Left lung (tissue), 10 donors: Measurements from ENCODE around the gene COL6A3. TPM values are rescaled to one million over a fixed set of nuclear protein-coding genes. Genes with fewer than 3 reads are reported as not detected.

Source experiments
- ATAC-seq: fragments of 200-7000 bp; cut with Tn5 transposase; one replicate; pipeline ENCODE4 v1.9.1; 2020; ENCODE audit warnings: moderate library complexity
- DNase-seq, 4 donors: peaks; one replicate each; pipeline ENCODE4 v3.0.0-alpha.2; 2013 to 2020
- H3K27ac ChIP-seq, 2 donors: fragments of 200-600 bp; sonication (generic) in 1 of 2; one replicate each; pipeline versions ENCODE4 v1.5.0 to v1.8.0; 2020 to 2021
- H3K27me3 ChIP-seq, 2 donors: fragments of 200-600 bp; sonication (generic) in 1 of 2; one replicate each; pipeline versions ENCODE4 v1.5.0 to v1.8.0; 2020 to 2021
- H3K36me3 ChIP-seq, 2 donors: fragments of 200-600 bp; sonication (generic) in 1 of 2; one replicate each; pipeline versions ENCODE4 v1.5.0 to v1.8.0; 2020 to 2021
- H3K4me1 ChIP-seq, 2 donors: fragments of 200-600 bp; one replicate each; pipeline ENCODE4 v1.8.0; 2021
- H3K4me3 ChIP-seq, 2 donors: fragments of 200-600 bp; sonication (generic) in 1 of 2; one replicate each; pipeline versions ENCODE4 v1.5.0 to v1.8.0; 2020 to 2021; ENCODE audit warnings: mild to moderate bottlenecking in 1 of 2
- H3K9me3 ChIP-seq, 2 donors: fragments of 200-600 bp; sonication (generic) in 1 of 2; one replicate each; pipeline versions ENCODE4 v1.5.0 to v1.8.0; 2020 to 2021
- intact Hi-C, 2 donors: fragments of 100-400 bp; cut with DNase I; formaldehyde crosslinking; loops; one replicate each; pipeline versions ENCODE4 v1.11.2 to v1.14.2; 2022
- polyA plus RNA-seq, 6 donors: library from polyadenylated mRNA; unstranded; fragments of 120-200 nt; gene quantifications; one replicate each; pipeline ENCODE4 v1.2.1, GENCODE V29; 2013; ENCODE audit not compliant: insufficient read length in 6 of 6
- total RNA-seq, 2 donors: library from RNA; stranded (reverse); fragmentation: NEBNext Ultra II Directional; extraction: Animal tissue kit (Norgen Biotek cat#: 25700); gene quantifications; one replicate each; pipeline ENCODE4 v1.2.1, GENCODE V29; 2021
- TF ChIP-seq, protein P1 (sequence below), 2 donors: fragments of 200-600 bp; sonication (generic) in 1 of 2; IDR thresholded peaks; one replicate each; pipeline versions ENCODE4 v1.5.0 to v1.8.0; 2021; ENCODE audit warnings: antibody characterized with exemption in 2 of 2
- donor health status: DM: no; HTN: yes; CAD: no.
- donor health status: DM: no; HTN: no; CAD: no.

COL6A3 gene
- total and polyA plus RNA-seq, 8 donors = 598 to 868 (median 760) TPM

GRCh38 chr2:237458519-237458918 is 44.6 kb upstream of the COL6A3 start:
- Histone ChIP-seq H3K27me3 (peaks cover 0 to 9% of the 10 kb centered on the region in 2 donors), H3K9me3 (no peaks in the 10 kb centered on the region), H3K4me1 (no peaks in the 10 kb centered on the region), H3K4me3 (no peak overlapping the region), H3K36me3 (no peaks in the 10 kb centered on the region), H3K27ac (no peak overlapping the region)
- TF ChIP-seq, protein P1, sequence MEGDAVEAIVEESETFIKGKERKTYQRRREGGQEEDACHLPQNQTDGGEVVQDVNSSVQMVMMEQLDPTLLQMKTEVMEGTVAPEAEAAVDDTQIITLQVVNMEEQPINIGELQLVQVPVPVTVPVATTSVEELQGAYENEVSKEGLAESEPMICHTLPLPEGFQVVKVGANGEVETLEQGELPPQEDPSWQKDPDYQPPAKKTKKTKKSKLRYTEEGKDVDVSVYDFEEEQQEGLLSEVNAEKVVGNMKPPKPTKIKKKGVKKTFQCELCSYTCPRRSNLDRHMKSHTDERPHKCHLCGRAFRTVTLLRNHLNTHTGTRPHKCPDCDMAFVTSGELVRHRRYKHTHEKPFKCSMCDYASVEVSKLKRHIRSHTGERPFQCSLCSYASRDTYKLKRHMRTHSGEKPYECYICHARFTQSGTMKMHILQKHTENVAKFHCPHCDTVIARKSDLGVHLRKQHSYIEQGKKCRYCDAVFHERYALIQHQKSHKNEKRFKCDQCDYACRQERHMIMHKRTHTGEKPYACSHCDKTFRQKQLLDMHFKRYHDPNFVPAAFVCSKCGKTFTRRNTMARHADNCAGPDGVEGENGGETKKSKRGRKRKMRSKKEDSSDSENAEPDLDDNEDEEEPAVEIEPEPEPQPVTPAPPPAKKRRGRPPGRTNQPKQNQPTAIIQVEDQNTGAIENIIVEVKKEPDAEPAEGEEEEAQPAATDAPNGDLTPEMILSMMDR (IDR thresholded peaks at IDR 0.05) = no peak
- no peak for DNase-seq
- no peak for ATAC-seq
- intact Hi-C loops = no loop called here

DNA sequence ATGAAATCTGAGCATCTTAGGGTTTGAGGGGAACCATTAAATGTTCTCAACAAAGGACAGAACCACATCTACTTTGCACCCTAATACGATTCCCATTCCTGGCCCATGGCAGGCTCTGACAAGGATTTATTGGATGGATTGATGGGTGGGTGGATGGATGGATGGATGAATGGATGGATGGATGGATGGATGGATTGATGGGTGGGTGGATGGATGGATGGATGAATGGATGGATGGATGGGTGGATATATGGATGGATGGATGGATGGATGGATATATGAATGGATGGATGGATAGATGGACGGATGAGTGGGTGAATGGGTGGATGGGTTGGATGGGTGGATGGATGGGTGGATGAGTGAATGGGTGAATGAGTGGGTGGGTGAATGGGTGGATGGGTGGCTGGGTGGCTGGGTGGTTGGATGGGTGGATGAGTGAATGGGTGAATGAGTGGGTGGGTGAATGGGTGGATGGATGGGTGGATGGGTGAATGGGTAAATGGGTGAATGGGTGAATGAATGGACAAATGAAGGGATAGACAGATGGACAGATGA is 43.5 kb upstream of the COL6A3 start:
- peaks cover 0 to 19% of the 10 kb centered on the region in 2 donors for H3K27me3 ChIP-seq
- no peaks in the 10 kb centered on the region for H3K4me1 ChIP-seq
- no peak overlapping the region for H3K27ac ChIP-seq
- H3K9me3 ChIP-seq = no peaks in the 10 kb centered on the region
- DNase-seq = no peak
- intact Hi-C loops = no loop called here
- ATAC-seq = no peak
- no peaks in the 10 kb centered on the region for H3K36me3 ChIP-seq
- TF ChIP-seq, protein P1 (IDR thresholded peaks at IDR 0.05) = no peak
- no peak overlapping the region for H3K4me3 ChIP-seq

DNA sequence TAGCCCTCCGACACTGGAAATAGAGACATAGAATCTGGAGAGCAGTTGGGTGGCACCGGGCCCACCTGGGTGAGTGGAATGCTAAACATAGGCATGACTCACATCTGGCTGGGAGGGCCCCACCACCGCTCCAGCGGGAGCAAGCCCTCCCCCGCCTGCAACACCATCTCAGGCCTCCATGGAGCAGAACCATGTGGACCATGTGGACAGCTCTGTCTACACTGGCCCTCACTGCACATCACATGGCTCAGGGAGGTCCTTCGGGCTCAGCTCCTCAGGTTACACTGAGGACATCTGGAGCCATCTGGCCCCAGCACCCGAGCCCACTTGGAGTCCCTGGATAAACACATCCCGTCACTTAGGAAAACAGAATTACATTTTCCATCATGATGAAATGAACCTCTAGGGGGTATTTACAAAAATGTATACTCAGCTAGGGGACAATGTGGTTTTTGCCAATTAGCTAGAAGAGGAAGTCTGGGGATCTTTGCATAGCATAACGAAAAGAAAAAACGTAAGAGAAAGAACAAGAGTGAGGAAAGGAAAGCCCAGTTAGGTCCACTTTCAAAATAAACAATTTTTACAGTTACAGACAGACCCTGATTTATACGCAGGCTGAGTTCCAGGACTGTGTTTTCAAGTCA is 42.4 kb upstream of the COL6A3 start:
- Histone ChIP-seq H3K27ac (no peak overlapping the region), H3K27me3 (peaks cover 0 to 24% of the 10 kb centered on the region in 2 donors), H3K4me3 (no peak overlapping the region), H3K4me1 (no peaks in the 10 kb centered on the region), H3K36me3 (no peaks in the 10 kb centered on the region), H3K9me3 (no peaks in the 10 kb centered on the region)
- TF ChIP-seq, protein P1 (IDR thresholded peaks at IDR 0.05) = no peak
- ATAC-seq (peak; percentile 56), DNase-seq (peak in 1 of 4 donors; percentile 87)
- intact Hi-C loops = no loop called here

DNA sequence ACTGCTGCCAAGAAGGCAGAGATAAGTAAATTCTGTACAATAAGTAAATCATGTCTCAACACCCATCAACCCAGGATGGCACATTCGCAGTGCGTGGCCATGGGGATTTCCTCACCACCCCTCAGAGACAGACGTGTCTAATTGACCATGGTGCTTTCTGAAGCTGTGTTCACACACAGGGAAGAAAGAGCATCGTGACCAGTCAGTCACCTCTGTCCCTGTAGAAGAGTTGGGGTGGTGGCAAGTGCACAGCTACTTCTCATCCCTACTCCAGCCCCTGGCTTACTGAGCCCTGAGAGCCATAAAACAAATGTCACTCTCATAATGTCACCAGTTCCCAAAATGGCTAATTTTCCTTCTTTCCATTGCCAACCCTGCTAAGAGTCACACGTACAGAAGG is 41.8 kb upstream of the COL6A3 start:
- H3K4me1 ChIP-seq = no peaks in the 10 kb centered on the region
- no peak overlapping the region for H3K27ac ChIP-seq
- H3K4me3 ChIP-seq = no peak overlapping the region
- peaks cover 0 to 24% of the 10 kb centered on the region in 2 donors for H3K27me3 ChIP-seq
- ATAC-seq = no peak
- H3K9me3 ChIP-seq = no peaks in the 10 kb centered on the region
- intact Hi-C loops = no loop called here
- TF ChIP-seq, protein P1 (IDR thresholded peaks at IDR 0.05) = no peak
- DNase-seq = no peak
- H3K36me3 ChIP-seq = no peaks in the 10 kb centered on the region

DNA sequence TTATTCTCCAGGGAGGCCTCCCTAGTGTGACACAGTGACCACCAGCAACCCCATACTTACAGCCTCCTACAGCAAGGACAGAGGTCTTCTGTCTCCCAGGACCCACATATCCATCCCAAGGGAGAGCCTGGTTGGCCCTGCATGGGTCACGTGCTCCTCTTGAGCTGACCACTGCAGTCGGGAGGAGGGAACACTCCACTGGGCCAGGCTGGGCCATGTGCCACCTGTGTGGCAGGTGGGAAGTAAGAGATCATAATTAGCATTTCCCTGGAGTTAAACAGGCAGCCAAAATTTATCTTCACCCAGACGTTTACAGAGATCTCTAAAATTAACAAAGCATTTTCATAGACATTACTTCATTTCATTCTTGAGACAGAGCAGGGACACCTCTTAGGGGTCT is 39.7 kb upstream of the COL6A3 start:
- intact Hi-C loops = no loop called here
- H3K4me3 ChIP-seq = no peak overlapping the region
- ATAC-seq = no peak

More for the DNA sequence above, 39.7 kb upstream of the COL6A3 start:
- Histone ChIP-seq H3K36me3 (no peaks in the 10 kb centered on the region), H3K27me3 (peaks cover 0 to 24% of the 10 kb centered on the region in 2 donors), H3K27ac (no peak overlapping the region), H3K4me1 (peaks cover 10 to 14% of the 10 kb centered on the region in 2 donors), H3K9me3 (no peaks in the 10 kb centered on the region)
- TF ChIP-seq, protein P1 (IDR thresholded peaks at IDR 0.05) = no peak
- no peak for DNase-seq
